Ishikawa (cell line): ENCODE results near the gene ADAM15.

Experiments used
- CEBPB ChIP-seq: IDR thresholded peaks from 2 replicates; pipeline ENCODE4 v1.6.1; 2012
- CREB1 ChIP-seq: IDR thresholded peaks from 2 replicates; pipeline ENCODE4 v1.6.1; 2012; ENCODE audit warnings: low read depth
- EGR1 ChIP-seq: IDR thresholded peaks from 2 replicates; pipeline ENCODE4 v1.6.1; 2012
- EP300 ChIP-seq: IDR thresholded peaks from 2 replicates; pipeline ENCODE4 v1.6.1; 2012; ENCODE audit warnings: borderline replicate concordance
- FOXM1 ChIP-seq: IDR thresholded peaks from 2 replicates; pipeline ENCODE4 v1.6.1; 2012; ENCODE audit warnings: low read depth, borderline replicate concordance
- NFIC ChIP-seq: IDR thresholded peaks from 2 replicates; pipeline ENCODE4 v1.6.1; 2012
- RAD21 ChIP-seq: IDR thresholded peaks from 2 replicates; pipeline ENCODE4 v1.6.1; 2012; ENCODE audit warnings: low read depth
- TAF1 ChIP-seq: IDR thresholded peaks from 2 replicates; pipeline ENCODE4 v1.6.1; 2012; ENCODE audit warnings: low read depth, mild to moderate bottlenecking
- TCF12 ChIP-seq: IDR thresholded peaks from 2 replicates; pipeline ENCODE4 v1.6.1; 2012; ENCODE audit warnings: low read depth
- TEAD4 ChIP-seq: IDR thresholded peaks from 2 replicates; pipeline ENCODE4 v1.6.1; 2012
- YY1 ChIP-seq: IDR thresholded peaks from 2 replicates; pipeline ENCODE4 v1.6.1; 2012; ENCODE audit warnings: low read depth
- ZBTB7A ChIP-seq: IDR thresholded peaks from 2 replicates; pipeline ENCODE4 v1.6.1; 2012; ENCODE audit warnings: low read depth
- TF ChIP-seq, protein P1 (sequence below): IDR thresholded peaks from 2 replicates; pipeline ENCODE4 v1.6.1; 2012
- TF ChIP-seq, protein P2 (sequence below): IDR thresholded peaks from 2 replicates; pipeline ENCODE4 v1.6.1; 2012; ENCODE audit warnings: low read depth, mild to moderate bottlenecking
- TF ChIP-seq, protein P3 (sequence below): IDR thresholded peaks from 2 replicates; pipeline ENCODE4 v1.6.1; 2012

ADAM15 gene

DNA sequence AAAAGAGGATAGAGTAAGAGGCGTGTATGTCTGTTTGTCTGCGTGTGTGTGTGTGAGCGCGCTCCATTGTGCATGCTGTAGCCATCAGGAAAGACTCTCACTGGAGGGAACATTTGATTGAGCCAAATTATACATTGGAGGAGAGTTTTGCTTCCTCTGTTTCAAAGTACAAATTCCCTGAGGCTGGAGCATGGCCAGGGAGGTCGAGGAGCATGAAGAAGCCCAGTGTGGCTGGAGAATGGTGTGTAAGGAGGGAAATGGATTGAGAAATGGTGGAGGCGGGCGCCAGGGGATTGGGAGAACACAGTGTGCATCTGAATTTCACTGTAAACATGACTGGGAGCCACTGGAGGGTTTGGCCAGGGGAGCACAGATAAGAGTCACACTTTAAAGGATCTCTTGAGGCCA lies 54.5 kb downstream of the ADAM15 start:
- TF ChIP-seq, protein P1, sequence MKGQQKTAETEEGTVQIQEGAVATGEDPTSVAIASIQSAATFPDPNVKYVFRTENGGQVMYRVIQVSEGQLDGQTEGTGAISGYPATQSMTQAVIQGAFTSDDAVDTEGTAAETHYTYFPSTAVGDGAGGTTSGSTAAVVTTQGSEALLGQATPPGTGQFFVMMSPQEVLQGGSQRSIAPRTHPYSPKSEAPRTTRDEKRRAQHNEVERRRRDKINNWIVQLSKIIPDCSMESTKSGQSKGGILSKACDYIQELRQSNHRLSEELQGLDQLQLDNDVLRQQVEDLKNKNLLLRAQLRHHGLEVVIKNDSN = no peak
- no peak for TF ChIP-seq RAD21
- TF ChIP-seq FOXM1 = no peak
- TF ChIP-seq CREB1 = no peak
- TF ChIP-seq YY1 = no peak
- no peak for TF ChIP-seq TEAD4
- no peak for TF ChIP-seq EGR1
- no peak for TF ChIP-seq TCF12
- TF ChIP-seq ZBTB7A = no peak
- TF ChIP-seq CEBPB = no peak
- no peak for TF ChIP-seq EP300

DNA sequence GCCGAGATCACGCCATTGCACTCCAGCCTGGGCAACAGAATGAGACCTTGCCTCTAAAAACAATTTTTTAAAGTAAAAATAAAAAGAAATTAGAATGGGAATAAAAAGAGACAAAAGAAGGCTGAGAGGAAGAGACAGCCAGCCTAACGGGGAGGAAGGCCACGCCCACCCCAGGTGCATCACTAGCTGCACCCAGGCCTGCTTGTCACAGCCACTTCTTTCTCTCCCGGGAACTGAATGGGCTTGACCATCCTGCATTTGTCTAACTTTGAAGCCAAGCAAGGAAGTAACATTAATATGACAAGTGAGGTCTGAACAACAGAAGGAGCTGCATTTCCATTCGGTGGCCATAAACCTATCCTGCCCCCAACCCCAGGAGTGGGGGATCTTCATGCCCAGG lies 55.7 kb downstream of the ADAM15 start:
- TF ChIP-seq ZBTB7A (no peak), FOXM1 (no peak), RAD21 (no peak), EP300 (no peak), NFIC (no peak), TAF1 (no peak), CREB1 (no peak), YY1 (no peak), CEBPB (no peak), EGR1 (no peak), TCF12 (no peak), TEAD4 (no peak)
- TF ChIP-seq, protein P2, sequence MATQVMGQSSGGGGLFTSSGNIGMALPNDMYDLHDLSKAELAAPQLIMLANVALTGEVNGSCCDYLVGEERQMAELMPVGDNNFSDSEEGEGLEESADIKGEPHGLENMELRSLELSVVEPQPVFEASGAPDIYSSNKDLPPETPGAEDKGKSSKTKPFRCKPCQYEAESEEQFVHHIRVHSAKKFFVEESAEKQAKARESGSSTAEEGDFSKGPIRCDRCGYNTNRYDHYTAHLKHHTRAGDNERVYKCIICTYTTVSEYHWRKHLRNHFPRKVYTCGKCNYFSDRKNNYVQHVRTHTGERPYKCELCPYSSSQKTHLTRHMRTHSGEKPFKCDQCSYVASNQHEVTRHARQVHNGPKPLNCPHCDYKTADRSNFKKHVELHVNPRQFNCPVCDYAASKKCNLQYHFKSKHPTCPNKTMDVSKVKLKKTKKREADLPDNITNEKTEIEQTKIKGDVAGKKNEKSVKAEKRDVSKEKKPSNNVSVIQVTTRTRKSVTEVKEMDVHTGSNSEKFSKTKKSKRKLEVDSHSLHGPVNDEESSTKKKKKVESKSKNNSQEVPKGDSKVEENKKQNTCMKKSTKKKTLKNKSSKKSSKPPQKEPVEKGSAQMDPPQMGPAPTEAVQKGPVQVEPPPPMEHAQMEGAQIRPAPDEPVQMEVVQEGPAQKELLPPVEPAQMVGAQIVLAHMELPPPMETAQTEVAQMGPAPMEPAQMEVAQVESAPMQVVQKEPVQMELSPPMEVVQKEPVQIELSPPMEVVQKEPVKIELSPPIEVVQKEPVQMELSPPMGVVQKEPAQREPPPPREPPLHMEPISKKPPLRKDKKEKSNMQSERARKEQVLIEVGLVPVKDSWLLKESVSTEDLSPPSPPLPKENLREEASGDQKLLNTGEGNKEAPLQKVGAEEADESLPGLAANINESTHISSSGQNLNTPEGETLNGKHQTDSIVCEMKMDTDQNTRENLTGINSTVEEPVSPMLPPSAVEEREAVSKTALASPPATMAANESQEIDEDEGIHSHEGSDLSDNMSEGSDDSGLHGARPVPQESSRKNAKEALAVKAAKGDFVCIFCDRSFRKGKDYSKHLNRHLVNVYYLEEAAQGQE = no peak
- TF ChIP-seq, protein P3, sequence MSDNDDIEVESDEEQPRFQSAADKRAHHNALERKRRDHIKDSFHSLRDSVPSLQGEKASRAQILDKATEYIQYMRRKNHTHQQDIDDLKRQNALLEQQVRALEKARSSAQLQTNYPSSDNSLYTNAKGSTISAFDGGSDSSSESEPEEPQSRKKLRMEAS = no peak
- TF ChIP-seq, protein P1 = no peak

DNA sequence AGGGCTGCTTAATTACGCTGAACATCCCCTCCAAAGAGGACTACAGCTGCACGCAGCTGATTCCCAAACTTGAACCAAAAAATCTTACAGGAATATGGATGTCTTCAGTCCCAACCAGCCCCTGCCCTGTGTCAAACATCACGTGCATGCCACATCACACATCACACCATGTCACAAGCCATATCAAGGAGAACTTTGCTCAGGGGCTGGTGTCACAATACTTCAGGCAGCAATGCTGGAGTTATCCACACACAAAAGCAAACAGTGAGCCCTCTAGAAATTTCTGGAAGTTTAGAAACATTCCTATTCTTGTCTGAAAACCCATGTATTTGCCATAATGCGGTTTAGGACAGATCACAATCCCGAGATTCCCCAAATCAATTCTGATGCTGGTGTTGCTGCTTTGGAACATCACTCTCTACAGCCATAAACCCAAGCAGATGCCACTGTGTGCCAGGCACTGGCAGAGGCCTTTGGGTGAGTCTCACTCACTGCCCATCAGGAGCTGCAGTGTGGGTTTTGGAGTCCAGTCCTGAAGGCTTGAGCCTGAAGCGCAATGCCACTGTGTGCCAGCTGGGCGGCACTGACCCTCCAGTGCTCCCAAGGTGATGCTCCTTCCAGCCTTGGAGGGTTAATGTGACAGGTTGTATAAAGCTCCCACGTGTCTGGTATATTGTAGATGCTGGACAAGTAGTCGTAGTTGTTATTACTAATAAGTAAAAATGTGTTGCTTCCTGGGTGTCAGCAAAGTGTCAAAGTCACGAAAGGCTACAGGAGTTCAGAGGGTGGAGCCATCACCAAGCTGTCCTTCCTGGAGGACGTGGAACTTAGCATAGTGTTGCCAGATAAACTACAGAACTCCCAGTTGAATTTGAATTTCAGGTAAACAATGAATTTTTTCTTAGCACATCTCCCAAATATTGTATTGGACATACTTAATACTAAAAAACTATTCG lies 56.5 kb downstream of the ADAM15 start:
- TF ChIP-seq TEAD4 (no peak), NFIC (no peak)
- TF ChIP-seq, protein P1 = no peak
- TF ChIP-seq, protein P2 = no peak

DNA sequence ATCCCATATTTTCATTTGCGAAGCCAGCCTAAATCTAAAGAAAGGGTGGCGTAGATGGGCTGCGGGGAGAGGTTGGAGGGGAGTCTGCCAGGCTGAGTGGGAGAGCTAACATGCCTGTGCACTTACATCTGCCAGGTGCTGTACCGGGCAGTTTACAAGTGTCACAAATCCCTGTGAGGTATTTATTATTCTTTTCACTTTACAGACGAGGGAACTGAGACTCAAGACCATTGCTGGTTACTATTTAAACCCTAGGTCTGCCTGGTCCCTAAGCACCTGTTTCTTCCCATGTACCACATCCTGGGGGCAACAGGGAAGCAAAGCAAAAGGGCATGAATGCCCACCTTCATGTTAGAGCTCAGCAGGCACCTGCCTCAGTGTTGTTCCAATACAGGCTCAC lies 57.2 kb downstream of the ADAM15 start:
- TF ChIP-seq TEAD4 (no peak), EP300 (no peak), ZBTB7A (no peak), CREB1 (no peak), EGR1 (no peak), TCF12 (no peak), YY1 (no peak), CEBPB (no peak), RAD21 (no peak), TAF1 (no peak), FOXM1 (no peak), NFIC (no peak)
- TF ChIP-seq, protein P2 = no peak
- TF ChIP-seq, protein P3 = no peak
- TF ChIP-seq, protein P1 = no peak
